GM12873 (cell line): ENCODE data around the gene HIBADH.

ENCODE experiments used
- CTCF ChIP-seq: IDR thresholded peaks from 2 replicates; pipeline ENCODE4 v1.5.1; 2012; ENCODE audit warnings: low read depth, mild to moderate bottlenecking, moderate library complexity, low read length, control low read depth; ENCODE audit not compliant: insufficient read depth; ENCODE audit errors: missing control alignments

Gene HIBADH

GRCh38 chr7:27476493-27476892, 186.2 kb downstream of the HIBADH start:
- TF ChIP-seq CTCF, result no peak
